Testis (tissue), 3 donors: Measurements from ENCODE around the gene ZDHHC19. TPM values are rescaled to one million over a fixed set of nuclear protein-coding genes. Genes with fewer than 3 reads are reported as not detected.
"Not testable (repeated sequence)": the region's sequence is repeated elsewhere in the genome, so short reads cannot be mapped to it uniquely, and the experiment has no call there.

Experiments used
- DNase-seq: peaks from one replicate; pipeline ENCODE4 v3.0.0-alpha.2; 2019
- H3K27ac ChIP-seq, 2 donors: fragments of 200-600 bp; sonication (generic); one replicate each; pipeline ENCODE4 v1.5.1; 2019
- H3K27me3 ChIP-seq: fragments of 200-600 bp; sonication (generic); one replicate; pipeline ENCODE4 v1.5.1; 2019
- H3K36me3 ChIP-seq: fragments of 200-600 bp; sonication (generic); one replicate; pipeline ENCODE4 v1.5.1; 2017; ENCODE audit warnings: low read depth; ENCODE audit errors: missing control alignments
- H3K4me1 ChIP-seq: fragments of 200-600 bp; sonication (generic); one replicate; pipeline ENCODE4 v1.5.1; 2019
- H3K4me3 ChIP-seq, 2 donors: fragments of 200-600 bp; sonication (generic); one replicate each; pipeline ENCODE4 v1.5.1; 2017 to 2019
- H3K9me3 ChIP-seq: fragments of 200-600 bp; sonication (generic); one replicate; pipeline ENCODE4 v1.5.1; 2017
- CTCF ChIP-seq, 3 experiments: fragments of 450-650 bp in 2 of 3; fragments of 200-600 bp in 1 of 3; sonication (generic) in 1 of 3; IDR thresholded peaks; one replicate each; pipeline ENCODE4 v1.5.1; 2016 to 2019; ENCODE audit warnings: antibody characterized with exemption in 3 of 3, mild to moderate bottlenecking in 2 of 3, moderate library complexity in 1 of 3
- POLR2A ChIP-seq: fragments of 450-650 bp; IDR thresholded peaks from one replicate; pipeline ENCODE4 v1.6.1; 2017; ENCODE audit warnings: antibody characterized with exemption, mild to moderate bottlenecking, moderate library complexity
- WGBS, 2 donors: methylation state at CpG; one replicate each; pipeline ENCODE4 v1.1.5; 2018; 5-methylcytosine and 5-hydroxymethylcytosine counted together
- intact Hi-C: fragments of 100-400 bp; cut with DNase I; formaldehyde crosslinking; loops from one replicate; pipeline ENCODE4 v1.15.1; 2023; ENCODE audit warnings: low total_unique reads
- polyA plus RNA-seq: library from polyadenylated mRNA; stranded (reverse); fragments of 350-450 nt; fragmentation: Illumina TruSeq; extraction: RNeasy Lipid Tissue Mini Kit (QIAGEN cat#74804); gene quantifications from one replicate; pipeline ENCODE4 v1.2.3, GENCODE V29; 2014; ENCODE audit warnings: low read depth, low replicate concordance; ENCODE audit not compliant: insufficient read depth
- total RNA-seq, 2 donors: library from RNA; depleted of rRNA; stranded (reverse); fragments of >200 nt; gene quantifications; one replicate each; pipeline ENCODE4 v1.2.3, GENCODE V29; 2016

ZDHHC19 gene
- total and polyA plus RNA-seq, 3 donors from 2014 or later = 12.7 to 112 (median 55.0) TPM

- 75 to 85% methylated on average over 4 to 11 of the region's 11 CpGs for WGBS, 2 donors
- Histone ChIP-seq H3K27ac (peak overlapping the region; percentile 19 to 26), H3K9me3 (no peaks in the 10 kb centered on the region), H3K4me1 (peaks cover 27% of the 10 kb centered on the region), H3K36me3 (no peaks in the 10 kb centered on the region), H3K4me3 (no peak overlapping the region), H3K27me3 (no peaks in the 10 kb centered on the region)
- DNase-seq = no peak
- TF ChIP-seq CTCF (IDR thresholded peaks at IDR 0.05) = no peak
- TF ChIP-seq POLR2A = no peak
- intact Hi-C loops = no loop called here
Measured at GRCh38 chr3:196192036-196192523, 19.1 kb downstream of the ZDHHC19 start.

GRCh38 chr3:196189566-196190347 lies 21.4 kb downstream of the ZDHHC19 start:
- intact Hi-C loops = no loop called here
- no peaks in the 10 kb centered on the region for H3K9me3 ChIP-seq
- H3K4me1 ChIP-seq = peaks cover 27% of the 10 kb centered on the region
- 76 to 80% methylated on average over 13 to 16 of the region's 16 CpGs for WGBS, 2 donors
- H3K4me3 ChIP-seq = no peak overlapping the region
- TF ChIP-seq POLR2A (no peak), CTCF (IDR thresholded peaks at IDR 0.05) (no peak)
- H3K27ac ChIP-seq = no peak overlapping the region
- DNase-seq = no peak
- no peaks in the 10 kb centered on the region for H3K36me3 ChIP-seq
- H3K27me3 ChIP-seq = no peaks in the 10 kb centered on the region

- Histone ChIP-seq H3K27me3 (no peaks in the 10 kb centered on the region), H3K4me1 (no peaks in the 10 kb centered on the region), H3K27ac (peak overlapping the region; percentile 72 to 73), H3K9me3 (no peaks in the 10 kb centered on the region), H3K4me3 (no peak overlapping the region), H3K36me3 (no peaks in the 10 kb centered on the region)
- intact Hi-C loops = no loop called here
- WGBS, 2 donors = 41 to 52% methylated on average over 26 to 31 of the region's 31 CpGs
- DNase-seq = peak; percentile 63
- TF ChIP-seq CTCF (IDR thresholded peaks at IDR 0.05) = no peak
- no peak for TF ChIP-seq POLR2A
Measured at GRCh38 chr3:196186651-196187573, 24.3 kb downstream of the ZDHHC19 start.

GRCh38 chr3:196184881-196185280 lies 26.3 kb downstream of the ZDHHC19 start:
- Histone ChIP-seq H3K9me3 (no peaks in the 10 kb centered on the region), H3K27ac (no peak overlapping the region), H3K36me3 (no peaks in the 10 kb centered on the region), H3K4me3 (no peak overlapping the region), H3K4me1 (no peaks in the 10 kb centered on the region), H3K27me3 (no peaks in the 10 kb centered on the region)
- 93 to 95% methylated on average over 10 to 15 of the region's 15 CpGs for WGBS, 2 donors
- no peak for DNase-seq
- TF ChIP-seq CTCF (IDR thresholded peaks at IDR 0.05) (no peak), POLR2A (no peak)
- intact Hi-C loops = no loop called here

GRCh38 chr3:196184169-196184432 lies 27.1 kb downstream of the ZDHHC19 start:
- WGBS, 2 donors = 93 to 94% methylated on average over 4 of the region's 4 CpGs
- intact Hi-C loops, H3K36me3 ChIP-seq, DNase-seq, H3K27me3 ChIP-seq, H3K9me3 ChIP-seq, H3K27ac ChIP-seq, H3K4me3 ChIP-seq, H3K4me1 ChIP-seq: not testable (repeated sequence)
